ENCODE results near the gene FFAR3.

- TF ChIP-seq POLR2A (IDR thresholded peaks at IDR 0.05; ENCODE audit: low read depth, low read length) (peak; percentile 97), TAF1 (IDR thresholded peaks at IDR 0.05; ENCODE audit: borderline replicate concordance, low read depth, low read length) (peak; percentile 79; the same call in 1 of the 2 replicates), POLR2AphosphoS5 (IDR thresholded peaks at IDR 0.05; ENCODE audit: low read depth, low read length) (peak; percentile 97)
Observed at GRCh38 chr19:35328851-35329285, 29.4 kb upstream of the FFAR3 start, which contains the start of gene CD22.

Data from GM12892 (cell line).